Activated CD4-positive, alpha-beta memory T cell treated with anti-CD3 and anti-CD28 coated beads for 36 hours (primary cell): ENCODE data around the gene RHOU. TPM values are rescaled to one million over a fixed set of nuclear protein-coding genes. Genes with fewer than 3 reads are reported as not detected.

Experiments used
- CTCF ChIA-PET: fragments of 350-600 bp; sonication (Branson Sonifier 250); formaldehyde crosslinking; loops from one replicate; lab custom pipeline; 2021; ENCODE audit warnings: antibody characterized with exemption, inconsistent platforms; lab: Charles Lee
- POLR2A ChIA-PET: fragments of 350-600 bp; sonication (Branson Sonifier 250); formaldehyde crosslinking; loops from one replicate; lab custom pipeline; 2021; ENCODE audit warnings: antibody characterized with exemption; lab: Charles Lee
- DNase-seq: peaks from one replicate; pipeline ENCODE4 v3.0.0-alpha.2; 2020
- H3K27ac Mint-ChIP-seq: one replicate; pipeline ENCODE4 v1.8.0; 2021; ENCODE audit warnings: mixed read lengths
- H3K27me3 Mint-ChIP-seq: one replicate; pipeline ENCODE4 v1.8.0; 2021; ENCODE audit warnings: mixed read lengths
- H3K36me3 Mint-ChIP-seq: one replicate; pipeline ENCODE4 v1.8.0; 2021; ENCODE audit warnings: mixed read lengths
- H3K4me1 Mint-ChIP-seq: one replicate; pipeline ENCODE4 v1.8.0; 2021; ENCODE audit warnings: low read depth, mixed read lengths
- H3K4me3 Mint-ChIP-seq: one replicate; pipeline ENCODE4 v1.8.0; 2021; ENCODE audit warnings: mild to moderate bottlenecking, mixed read lengths
- H3K9me3 Mint-ChIP-seq: one replicate; pipeline ENCODE4 v1.8.0; 2021; ENCODE audit warnings: mixed read lengths
- intact Hi-C: fragments of 100-400 bp; cut with micrococcal nuclease; formaldehyde crosslinking; loops from one replicate; pipeline ENCODE4 v1.15.1; 2023
- total RNA-seq, 2 experiments: library from RNA; stranded (reverse); gene quantifications; one replicate each; pipeline ENCODE4 v1.2.3, GENCODE V29; 2021

The RHOU gene
- total RNA-seq, 2 experiments from 2014 or later, result 0.57 to 0.68 TPM

DNA sequence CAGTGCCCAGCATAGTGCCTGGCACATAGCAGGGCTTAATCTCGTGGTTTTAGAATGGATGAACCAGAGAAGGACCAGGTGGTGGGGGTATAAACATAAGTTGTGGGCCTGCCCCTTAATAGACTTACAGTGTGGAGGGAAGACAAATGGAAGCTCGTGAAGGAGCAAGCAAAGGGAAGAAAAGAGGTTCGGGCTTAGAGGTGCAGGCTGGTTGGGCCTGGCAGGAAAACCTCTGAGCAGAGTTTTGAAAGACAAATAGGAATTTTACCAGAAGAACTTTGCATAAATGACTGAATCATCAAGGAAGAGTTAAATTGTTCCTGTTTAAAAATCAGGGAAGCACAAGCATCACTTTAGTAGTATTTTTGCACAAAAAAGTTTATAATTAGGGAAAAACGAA, 4.5 kb downstream of the RHOU start:
- CTCF ChIA-PET, result interaction anchor here (1.3 to 2.0 kb wide), 2 partner anchors 75 to 488 kb away, joined by 3 to 9 read pairs; no protein-coding TSS in a partner anchor
- POLR2A ChIA-PET, result no interaction called here
- no peak for DNase-seq
- no peak overlapping the region for H3K4me3 Mint-ChIP-seq
- peaks cover 10% of the 10 kb centered on the region for H3K36me3 Mint-ChIP-seq
- no peak overlapping the region for H3K27ac Mint-ChIP-seq
- no peaks in the 10 kb centered on the region for H3K27me3 Mint-ChIP-seq
- H3K4me1 Mint-ChIP-seq, result peaks cover 15% of the 10 kb centered on the region
- intact Hi-C loops, result loop anchor here (5.0 to 10.0 kb wide), 2 partner anchors 122 to 185 kb away; no protein-coding TSS in a partner anchor
- no peaks in the 10 kb centered on the region for H3K9me3 Mint-ChIP-seq

DNA sequence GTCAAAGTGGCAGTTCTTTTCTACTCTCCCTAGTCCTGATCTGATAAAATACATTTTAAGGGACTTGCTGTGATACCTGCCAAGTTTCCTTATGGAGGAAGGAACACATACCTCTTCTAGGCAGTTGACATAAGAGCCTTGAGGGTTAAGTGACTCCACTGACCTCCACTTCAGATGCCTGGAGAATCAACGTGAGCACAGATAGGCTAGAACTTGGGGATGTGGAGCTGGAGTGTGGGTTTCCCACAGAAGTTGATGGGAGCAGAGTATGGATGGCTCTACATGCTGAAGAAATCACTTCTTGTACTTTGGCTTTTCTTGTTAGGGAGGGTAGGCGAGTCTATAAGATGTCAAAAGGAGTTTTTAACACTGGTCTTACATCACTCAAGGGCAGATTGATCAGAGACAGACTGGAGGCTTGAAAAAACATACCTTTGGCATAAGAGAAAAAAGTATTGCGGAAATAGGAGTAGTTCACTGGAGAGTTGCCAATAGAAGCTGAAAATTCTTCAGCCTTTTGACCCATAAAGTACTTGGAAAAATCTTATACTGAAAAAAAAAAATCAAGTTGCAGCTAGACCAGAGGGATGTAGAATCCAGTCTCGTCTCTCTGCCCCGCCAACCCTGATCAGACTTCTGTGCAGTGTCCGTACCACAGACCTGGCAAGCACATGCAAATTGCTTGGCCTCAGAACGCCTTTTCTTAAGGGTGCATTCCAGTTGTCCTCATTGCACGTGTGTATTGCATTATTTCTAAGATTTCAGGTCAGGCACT, 5.5 kb downstream of the RHOU start:
- intact Hi-C loops, result no loop called here
- Mint-ChIP-seq H3K27me3 (no peaks in the 10 kb centered on the region), H3K36me3 (peaks cover 10% of the 10 kb centered on the region), H3K9me3 (no peaks in the 10 kb centered on the region), H3K27ac (no peak overlapping the region), H3K4me3 (no peak overlapping the region), H3K4me1 (peaks cover 15% of the 10 kb centered on the region)
- DNase-seq, result no peak
- ChIA-PET POLR2A (no interaction called here), CTCF (interaction anchor here (1.3 kb wide), 1 partner anchor 76 kb away, joined by 3 read pairs; no protein-coding TSS in a partner anchor)

DNA sequence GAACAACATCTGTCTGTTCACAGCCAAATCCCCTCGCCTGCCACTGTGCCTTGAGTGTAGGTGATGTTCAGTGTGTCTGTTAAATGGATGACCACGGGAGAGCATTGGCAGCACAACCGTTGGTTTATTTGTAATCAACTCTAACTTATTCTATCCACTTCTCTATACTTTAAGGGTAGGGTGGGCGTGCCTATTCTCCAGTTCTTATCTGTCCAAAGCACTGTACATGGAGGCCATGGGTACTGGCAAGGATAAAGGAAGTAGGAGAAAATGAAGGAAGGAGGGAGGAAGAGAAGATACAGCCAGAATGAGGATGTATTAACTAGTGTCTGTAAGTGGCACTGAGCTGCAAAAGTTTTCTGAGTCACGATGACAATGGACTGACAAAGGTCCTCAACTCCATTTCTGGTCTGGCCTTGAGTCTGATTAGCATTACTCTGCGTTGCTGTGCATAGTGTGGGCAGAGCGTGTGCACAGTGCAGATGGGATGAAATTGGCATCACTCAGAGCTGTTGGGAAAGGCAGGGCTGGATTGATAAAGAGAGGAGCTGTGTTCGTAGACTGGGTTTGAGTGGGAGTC, 7.1 kb downstream of the RHOU start:
- Mint-ChIP-seq H3K27me3 (no peaks in the 10 kb centered on the region), H3K27ac (no peak overlapping the region), H3K4me3 (no peak overlapping the region), H3K4me1 (peaks cover 6% of the 10 kb centered on the region), H3K9me3 (no peaks in the 10 kb centered on the region), H3K36me3 (peaks cover 13% of the 10 kb centered on the region)
- ChIA-PET POLR2A (no interaction called here), CTCF (interaction anchor here (2.1 kb wide), 1 partner anchor 8 kb away, joined by 6 read pairs; the partner anchor contains the start of gene RHOU)
- intact Hi-C loops, result no loop called here
- DNase-seq, result no peak

GRCh38 chr1:228743405-228743804, 8.1 kb downstream of the RHOU start:
- intact Hi-C loops, result no loop called here
- Mint-ChIP-seq H3K4me3 (no peak overlapping the region), H3K36me3 (peaks cover 13% of the 10 kb centered on the region), H3K27ac (no peak overlapping the region), H3K4me1 (peaks cover 3% of the 10 kb centered on the region), H3K9me3 (no peaks in the 10 kb centered on the region), H3K27me3 (no peaks in the 10 kb centered on the region)
- CTCF ChIA-PET, result interaction anchor here (2.1 kb wide), 1 partner anchor 9 kb away, joined by 6 read pairs; the partner anchor contains the start of gene RHOU
- no peak for DNase-seq
- POLR2A ChIA-PET, result no interaction called here

DNA sequence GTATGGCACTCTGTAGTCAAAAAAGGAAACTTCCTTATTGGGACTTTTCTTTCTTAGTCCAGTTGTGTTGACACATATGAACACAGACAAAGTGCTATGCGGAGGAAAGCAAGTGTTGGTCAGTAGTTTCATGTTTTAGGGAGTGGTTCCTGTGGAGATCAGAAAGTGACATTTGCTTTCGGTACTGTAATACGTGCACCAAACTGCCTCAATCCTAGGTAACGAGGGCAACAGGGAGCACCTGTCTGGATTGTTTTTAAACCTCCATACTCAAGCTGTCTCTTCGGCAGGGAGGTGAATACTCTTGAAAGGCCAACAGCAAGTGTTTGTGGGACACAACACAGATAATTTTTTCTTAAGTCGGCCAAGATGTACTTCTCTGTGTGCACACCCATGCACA, 9.1 kb downstream of the RHOU start:
- ChIA-PET CTCF (interaction anchor here (2.1 kb wide), 1 partner anchor 10 kb away, joined by 6 read pairs; the partner anchor contains the start of gene RHOU), POLR2A (no interaction called here)
- DNase-seq, result no peak
- no peak overlapping the region for H3K4me3 Mint-ChIP-seq
- no peak overlapping the region for H3K27ac Mint-ChIP-seq
- peaks cover 9% of the 10 kb centered on the region for H3K4me1 Mint-ChIP-seq
- H3K27me3 Mint-ChIP-seq, result no peaks in the 10 kb centered on the region
- H3K36me3 Mint-ChIP-seq, result peaks cover 13% of the 10 kb centered on the region
- no peaks in the 10 kb centered on the region for H3K9me3 Mint-ChIP-seq
- intact Hi-C loops, result no loop called here

DNA sequence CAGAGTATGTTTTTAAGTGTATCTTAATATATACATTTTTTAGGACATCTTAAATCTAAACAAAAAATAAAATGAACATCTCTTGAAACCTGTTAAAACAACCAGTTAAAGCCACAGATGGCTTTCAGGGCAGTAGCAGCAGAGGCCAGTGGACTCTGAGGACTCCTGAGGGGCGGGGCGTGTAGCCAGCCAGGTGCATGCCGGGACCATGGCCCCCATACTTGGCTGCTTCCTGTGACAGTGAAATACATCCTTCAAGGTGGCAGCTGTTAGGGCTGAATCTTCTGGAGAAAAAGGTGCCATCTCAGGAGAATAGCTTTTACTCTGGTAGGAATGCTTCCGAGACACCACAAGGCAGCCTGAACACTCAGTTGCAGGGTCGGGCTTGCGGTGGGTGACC, 9.6 kb downstream of the RHOU start:
- Mint-ChIP-seq H3K27ac (no peak overlapping the region), H3K4me3 (no peak overlapping the region), H3K36me3 (peaks cover 13% of the 10 kb centered on the region), H3K9me3 (no peaks in the 10 kb centered on the region), H3K27me3 (no peaks in the 10 kb centered on the region), H3K4me1 (peaks cover 9% of the 10 kb centered on the region)
- CTCF ChIA-PET, result no interaction called here
- no peak for DNase-seq
- POLR2A ChIA-PET, result no interaction called here
- intact Hi-C loops, result no loop called here

DNA sequence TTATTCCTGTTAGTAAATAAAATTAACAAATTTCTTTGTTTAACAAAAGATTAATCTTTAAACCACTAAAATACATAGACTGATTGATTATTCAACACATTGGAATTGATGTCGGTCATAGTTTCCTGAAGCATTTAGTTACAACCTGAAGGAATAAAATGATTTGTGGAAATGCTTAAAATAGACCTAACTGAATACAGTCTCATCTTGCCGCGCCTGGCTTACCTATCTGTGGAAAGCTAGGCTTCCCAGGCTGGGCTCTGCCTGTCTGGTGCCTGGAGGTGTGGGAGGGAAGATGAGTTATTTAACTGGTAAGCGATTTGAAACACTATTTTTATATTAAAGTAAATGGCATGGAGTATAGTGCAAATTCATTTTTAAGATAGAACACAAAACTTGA, 10.2 kb downstream of the RHOU start:
- CTCF ChIA-PET, result no interaction called here
- no peak overlapping the region for H3K4me3 Mint-ChIP-seq

GRCh38 chr1:228747301-228747935, 12.1 kb downstream of the RHOU start:
- CTCF ChIA-PET, result no interaction called here
- no peak overlapping the region for H3K27ac Mint-ChIP-seq
- H3K4me3 Mint-ChIP-seq, result no peak overlapping the region
- intact Hi-C loops, result no loop called here
- H3K36me3 Mint-ChIP-seq, result peaks cover 13% of the 10 kb centered on the region
- no peaks in the 10 kb centered on the region for H3K9me3 Mint-ChIP-seq
- peaks cover 12% of the 10 kb centered on the region for H3K4me1 Mint-ChIP-seq
- no peaks in the 10 kb centered on the region for H3K27me3 Mint-ChIP-seq
- no peak for DNase-seq
- POLR2A ChIA-PET, result no interaction called here

More for the DNA sequence above, 10.2 kb downstream of the RHOU start:
- intact Hi-C loops, result no loop called here
- peaks cover 13% of the 10 kb centered on the region for H3K36me3 Mint-ChIP-seq
- no peaks in the 10 kb centered on the region for H3K9me3 Mint-ChIP-seq
- no peak for DNase-seq
- peaks cover 9% of the 10 kb centered on the region for H3K4me1 Mint-ChIP-seq
- POLR2A ChIA-PET, result no interaction called here
- H3K27ac Mint-ChIP-seq, result no peak overlapping the region
- H3K27me3 Mint-ChIP-seq, result no peaks in the 10 kb centered on the region

GRCh38 chr1:228748029-228748428, 12.8 kb downstream of the RHOU start:
- Mint-ChIP-seq H3K4me3 (no peak overlapping the region), H3K4me1 (peaks cover 12% of the 10 kb centered on the region), H3K27me3 (no peaks in the 10 kb centered on the region), H3K9me3 (no peaks in the 10 kb centered on the region), H3K36me3 (peaks cover 13% of the 10 kb centered on the region), H3K27ac (no peak overlapping the region)
- DNase-seq, result no peak
- ChIA-PET POLR2A (interaction anchor here (1.0 kb wide), 2 partner anchors 47 to 57 kb away, joined by 5 read pairs; no protein-coding TSS in a partner anchor), CTCF (interaction anchor here (1.2 to 1.3 kb wide), 2 partner anchors 12 to 470 kb away, joined by 4 read pairs; no protein-coding TSS in a partner anchor)
- intact Hi-C loops, result no loop called here

- peaks cover 9% of the 10 kb centered on the region for H3K36me3 Mint-ChIP-seq
- H3K4me1 Mint-ChIP-seq, result peaks cover 12% of the 10 kb centered on the region
- no peak overlapping the region for H3K27ac Mint-ChIP-seq
- no peaks in the 10 kb centered on the region for H3K9me3 Mint-ChIP-seq
- POLR2A ChIA-PET, result interaction anchor here (1.0 kb wide), 2 partner anchors 46 to 57 kb away, joined by 5 read pairs; no protein-coding TSS in a partner anchor
- intact Hi-C loops, result no loop called here
- H3K4me3 Mint-ChIP-seq, result no peak overlapping the region
- H3K27me3 Mint-ChIP-seq, result peaks cover under 1% of the 10 kb centered on the region
- CTCF ChIA-PET, result interaction anchor here (1.0 to 1.3 kb wide), 3 partner anchors 13 to 479 kb away, joined by 3 to 4 read pairs (median 4); no protein-coding TSS in a partner anchor
- peak; percentile 38 for DNase-seq
Measured at GRCh38 chr1:228748431-228748830, 13.2 kb downstream of the RHOU start.

GRCh38 chr1:228749765-228750164, 14.5 kb downstream of the RHOU start:
- H3K27me3 Mint-ChIP-seq, result peaks cover 5% of the 10 kb centered on the region
- H3K4me3 Mint-ChIP-seq, result no peak overlapping the region
- H3K36me3 Mint-ChIP-seq, result peaks cover 2% of the 10 kb centered on the region
- ChIA-PET POLR2A (no interaction called here), CTCF (no interaction called here)
- intact Hi-C loops, result no loop called here
- H3K9me3 Mint-ChIP-seq, result no peaks in the 10 kb centered on the region
- peaks cover 12% of the 10 kb centered on the region for H3K4me1 Mint-ChIP-seq
- DNase-seq, result no peak
- H3K27ac Mint-ChIP-seq, result no peak overlapping the region

- H3K4me3 Mint-ChIP-seq, result no peak overlapping the region
- intact Hi-C loops, result loop anchor here (1.0 kb wide), 1 partner anchor 43 kb away; no protein-coding TSS in a partner anchor
- no peak for DNase-seq
- H3K9me3 Mint-ChIP-seq, result no peaks in the 10 kb centered on the region
- POLR2A ChIA-PET, result interaction anchor here (0.6 kb wide), 1 partner anchor 133 kb away, joined by 3 read pairs; no protein-coding TSS in a partner anchor
- H3K4me1 Mint-ChIP-seq, result peaks cover 12% of the 10 kb centered on the region
- peaks cover 10% of the 10 kb centered on the region for H3K27me3 Mint-ChIP-seq
- H3K36me3 Mint-ChIP-seq, result peaks cover 2% of the 10 kb centered on the region
- no peak overlapping the region for H3K27ac Mint-ChIP-seq
- CTCF ChIA-PET, result interaction anchor here (0.9 kb wide), 1 partner anchor 44 kb away, joined by 5 read pairs; no protein-coding TSS in a partner anchor
Measured at GRCh38 chr1:228750915-228751314, 15.6 kb downstream of the RHOU start.
